Small intestine (tissue), 16 donors: Measurements from ENCODE around the gene FAM90A26. TPM values are rescaled to one million over a fixed set of nuclear protein-coding genes. Genes with fewer than 3 reads are reported as not detected.
"Not testable (repeated sequence)": the region's sequence is repeated elsewhere in the genome, so short reads cannot be mapped to it uniquely, and the experiment has no call there.

ENCODE experiments used
- DNase-seq, 2 donors: peaks; one replicate each; pipeline versions ENCODE4 v3.0.0 to v3.0.0-alpha.2; 2013
- FAIRE-seq: peaks from 2 replicates; lab custom pipeline; 2012; peaks lifted over from hg19 to GRCh38; lab: Jason Lieb, UNC
- H3K27ac ChIP-seq, 3 donors: one replicate each; pipeline ENCODE4 v1.5.1; 2013; ENCODE audit warnings: low read length in 2 of 3, mild to moderate bottlenecking in 2 of 3, control low read depth in 1 of 3, inconsistent platforms in 1 of 3, low read depth in 1 of 3, moderate library complexity in 1 of 3
- H3K27me3 ChIP-seq, 3 donors: one replicate each; pipeline ENCODE4 v1.6.1; 2013; ENCODE audit warnings: low read length in 3 of 3, inconsistent platforms in 1 of 3; ENCODE audit not compliant: control insufficient read depth in 3 of 3, insufficient read depth in 3 of 3
- H3K36me3 ChIP-seq, 3 donors: one replicate each; pipeline ENCODE4 v1.6.1; 2013; ENCODE audit warnings: low read length in 3 of 3, inconsistent platforms in 1 of 3, low read depth in 1 of 3, mild to moderate bottlenecking in 1 of 3, moderate library complexity in 1 of 3; ENCODE audit not compliant: control insufficient read depth in 3 of 3, insufficient read depth in 2 of 3
- H3K4me1 ChIP-seq, 3 donors: one replicate each; pipeline ENCODE4 v1.6.1; 2013; ENCODE audit warnings: low read length in 2 of 3, inconsistent platforms in 1 of 3, low read depth in 1 of 3, mild to moderate bottlenecking in 1 of 3, moderate library complexity in 1 of 3; ENCODE audit not compliant: control insufficient read depth in 3 of 3, insufficient read depth in 2 of 3
- H3K4me3 ChIP-seq, 3 donors: one replicate each; pipeline ENCODE4 v1.5.1; 2013; ENCODE audit warnings: low read length in 3 of 3, control low read depth in 1 of 3, inconsistent platforms in 1 of 3, low read depth in 1 of 3, mild to moderate bottlenecking in 1 of 3, moderate library complexity in 1 of 3
- H3K9me3 ChIP-seq, 2 donors: one replicate each; pipeline ENCODE4 v1.6.1; 2013; ENCODE audit warnings: low read depth in 1 of 2, low read length in 1 of 2; ENCODE audit not compliant: control insufficient read depth in 2 of 2, insufficient read depth in 1 of 2
- WGBS, 3 donors: extraction: QIAGEN DNeasy Blood & Tissue Kit; methylation state at CpG; one replicate each; pipeline ENCODE4 v1.1.7; 2013; 5-methylcytosine and 5-hydroxymethylcytosine counted together
- long read RNA-seq, 10 donors: transcript quantifications; one replicate each; lab custom pipeline, GENCODE V29; 2026
- polyA plus RNA-seq, 4 donors: library from polyadenylated mRNA; stranded (reverse) in 3 of 4; unstranded in 1 of 4; fragments of 200-250 nt in 3 of 4; fragments of 120-200 nt in 1 of 4; gene quantifications; one replicate each; pipeline versions ENCODE4 v1.2.1 to v1.2.3, GENCODE V29; 2013
- donor health status: healthy with polysubstance abuse.
- donor health status: control.
- donor health status: control.
- donor health status: Bipolar disorder and iron deficiency.
- donor health status: healthy.

Gene FAM90A26, protein sequence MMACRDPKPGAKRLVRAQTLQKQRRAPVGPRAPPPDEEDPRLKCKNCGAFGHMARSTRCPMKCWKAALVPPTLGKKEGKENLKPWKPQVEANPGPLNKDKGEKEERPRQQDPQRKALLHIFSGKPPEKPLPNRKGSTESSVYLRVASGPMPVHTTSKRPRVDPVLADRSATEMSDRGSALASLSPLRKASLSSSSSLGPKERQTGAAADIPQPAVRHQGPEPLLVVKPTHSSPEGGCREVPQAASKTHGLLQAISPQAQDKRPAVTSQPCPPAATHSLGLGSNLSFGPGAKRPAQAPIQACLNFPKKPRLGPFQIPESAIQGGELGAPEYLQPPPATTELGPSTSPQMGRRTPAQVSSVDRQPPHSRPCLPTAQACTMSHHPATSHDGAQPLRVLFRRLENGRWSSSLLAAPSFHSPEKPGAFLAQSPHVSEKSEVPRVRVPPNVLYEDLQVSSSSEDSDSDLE
- polyA plus RNA-seq: not detected
- long read RNA-seq, donor 1: 0 reads
- long read RNA-seq, donor 2: 0 reads
- long read RNA-seq, donor 3: 0 reads
- long read RNA-seq, donor 4: 0 reads
- long read RNA-seq, donor 5: 0 reads
- long read RNA-seq, donor 6: 0 reads
- long read RNA-seq, donor 7: 0 reads
- long read RNA-seq, donor 8: 0 reads
- long read RNA-seq, donor 9: 0 reads
- long read RNA-seq, donor 10: 0 reads

DNA sequence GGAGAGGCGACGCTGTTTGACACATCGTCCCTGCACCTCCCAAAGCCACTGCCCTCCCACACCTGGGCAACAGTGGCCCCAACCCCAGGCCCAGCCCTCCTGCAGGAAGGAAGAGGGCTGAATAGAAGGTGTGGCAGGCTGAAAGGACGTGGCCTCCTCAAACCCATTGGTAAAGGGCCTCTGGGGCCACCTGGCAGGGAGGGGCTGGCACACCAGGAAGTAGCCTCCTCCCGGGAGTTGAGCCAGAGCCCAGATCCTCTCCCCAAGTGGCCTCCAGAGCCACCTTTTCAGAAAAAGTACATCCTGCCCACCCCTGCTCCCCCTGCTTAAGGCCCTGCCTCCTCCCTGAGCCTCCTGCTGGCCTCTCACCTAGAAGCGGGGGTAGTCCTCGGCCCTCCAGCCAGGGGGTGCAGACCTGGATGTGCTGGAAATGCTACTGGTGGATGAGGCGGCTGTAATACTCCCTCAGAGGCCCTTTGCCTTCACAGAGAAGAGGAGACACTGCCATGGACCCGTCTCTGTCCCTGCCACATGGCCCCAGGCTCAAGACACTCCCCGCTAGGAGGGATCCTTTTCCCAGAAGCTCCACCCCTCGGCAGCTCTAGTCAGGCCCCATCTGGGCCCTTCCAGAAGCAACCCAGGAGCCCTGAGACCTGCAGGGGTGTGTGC is at the start of gene FAM90A26:
TSS of gene FAM90A26 (plus strand) at position 619 of the 669 bp plus-strand sequence. CDS start 2,764 bp downstream, outside the sequence.
- FAIRE-seq, H3K4me3 ChIP-seq, DNase-seq, H3K36me3 ChIP-seq, H3K27ac ChIP-seq, H3K27me3 ChIP-seq, H3K4me1 ChIP-seq, H3K9me3 ChIP-seq: not testable (repeated sequence)
- whole genome bisulfite sequencing, 3 donors: 30 to 70% methylated on average over 4 to 10 of the region's 11 CpGs; no CpG with 5 or more reads in 1 of the 3 donors

DNA sequence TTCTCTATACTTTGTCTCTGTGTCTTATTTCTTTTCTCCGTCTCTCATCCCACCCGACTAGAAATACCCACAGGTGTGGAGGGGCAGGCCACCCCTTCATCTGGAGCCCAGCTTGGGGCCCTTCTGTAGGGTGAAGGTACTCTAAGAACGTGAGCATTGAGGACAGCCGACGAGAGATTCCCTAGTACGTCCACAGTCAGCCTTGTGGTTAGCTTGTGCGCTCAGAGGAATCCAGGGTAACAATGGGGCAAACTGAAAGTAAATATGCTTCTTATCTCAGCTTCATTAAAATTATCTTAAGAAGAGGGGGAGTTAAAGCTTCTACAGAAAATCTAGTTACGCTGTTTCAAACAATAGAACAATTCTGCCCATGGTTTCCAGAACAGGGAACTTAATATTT is 47.5 kb upstream of the FAM90A26 start:
- not testable (repeated sequence) for H3K4me1 ChIP-seq, H3K4me3 ChIP-seq, H3K9me3 ChIP-seq, H3K36me3 ChIP-seq, H3K27ac ChIP-seq, H3K27me3 ChIP-seq, FAIRE-seq
- 18 to 67% (median 31%) methylated on average over 8 of the region's 8 CpGs for WGBS, 3 donors
- DNase-seq: peak in 1 of 2 donors; percentile 10

DNA sequence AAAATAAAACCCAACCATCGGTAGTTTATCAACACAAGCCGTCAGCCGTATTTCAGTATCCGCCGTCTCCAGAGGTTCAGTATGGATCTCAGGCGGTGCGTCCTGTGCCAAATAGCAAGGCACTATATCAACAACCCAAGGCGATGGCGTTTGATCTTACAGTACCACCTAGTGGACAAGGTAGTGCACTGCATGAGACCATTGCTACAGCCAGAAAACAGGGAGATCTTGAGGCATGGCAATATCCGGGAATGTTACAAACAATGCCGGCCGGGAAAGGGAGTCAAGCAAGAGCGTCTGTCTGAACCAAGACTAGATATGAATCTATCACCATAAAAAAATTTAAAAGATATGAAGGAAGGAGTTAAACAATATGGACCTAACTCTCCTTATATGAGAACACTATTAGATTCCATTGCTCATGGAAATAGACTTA is 46.6 kb upstream of the FAM90A26 start:
- 2 to 5% (median 3%) methylated on average over 13 of the region's 13 CpGs for WGBS, 3 donors
- H3K4me3 ChIP-seq, H3K36me3 ChIP-seq, H3K9me3 ChIP-seq, H3K27me3 ChIP-seq, H3K27ac ChIP-seq, H3K4me1 ChIP-seq, FAIRE-seq: not testable (repeated sequence)
- peak; percentile 51 to 53 for DNase-seq

DNA sequence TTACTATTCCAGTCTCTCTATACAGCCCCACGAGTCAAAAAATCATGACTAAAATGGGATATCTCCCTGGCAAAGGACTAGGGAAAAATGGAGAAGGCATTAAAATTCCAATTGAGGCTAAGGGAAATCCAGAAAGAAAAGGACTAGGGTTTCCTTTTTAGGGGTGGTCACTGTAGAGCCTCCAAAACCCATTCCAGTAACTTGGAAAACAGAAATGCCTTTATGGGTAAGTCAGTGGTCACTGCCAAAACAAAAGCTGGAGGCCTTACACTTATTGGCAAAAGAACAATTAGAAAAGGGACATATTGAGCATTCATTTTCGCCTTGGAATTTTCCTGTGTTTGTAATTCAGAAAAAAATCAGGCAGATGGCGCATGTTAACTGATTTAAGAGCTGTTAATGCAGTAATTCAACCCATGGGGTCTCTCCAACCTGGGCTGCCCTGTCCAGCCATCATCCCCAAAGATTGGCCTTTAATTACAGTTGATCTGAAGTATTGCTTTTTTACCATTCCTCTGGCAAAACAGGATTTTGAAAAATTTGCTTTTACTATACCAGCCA is 44.5 kb upstream of the FAM90A26 start:
- not testable (repeated sequence) for H3K27me3 ChIP-seq, H3K4me3 ChIP-seq, FAIRE-seq, DNase-seq, H3K9me3 ChIP-seq, H3K36me3 ChIP-seq, H3K27ac ChIP-seq, H3K4me1 ChIP-seq
- 67 to 86% (median 71%) methylated on average over 3 of the region's 3 CpGs for WGBS, 3 donors

DNA sequence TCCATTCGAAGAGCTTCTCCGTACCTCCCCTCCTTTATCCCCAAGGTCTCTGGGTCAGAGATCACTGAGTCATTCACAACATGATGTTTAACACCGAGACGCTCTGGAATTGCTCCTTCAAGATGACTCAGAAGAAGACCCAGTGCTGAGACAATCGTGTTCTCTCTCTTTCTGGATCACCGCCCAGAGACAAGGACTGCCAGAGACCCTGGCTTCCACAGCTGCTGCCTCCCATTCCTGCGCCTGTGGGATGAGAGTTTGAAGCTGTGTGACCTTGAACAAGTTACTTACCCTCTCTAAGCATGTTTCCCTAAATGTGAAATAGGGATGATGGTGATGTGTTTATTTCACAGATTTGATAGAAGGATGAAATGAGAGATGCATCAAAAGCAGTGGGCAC is 38.8 kb upstream of the FAM90A26 start:
- not testable (repeated sequence) for H3K27ac ChIP-seq, DNase-seq, H3K9me3 ChIP-seq, H3K36me3 ChIP-seq, FAIRE-seq, H3K4me1 ChIP-seq, H3K27me3 ChIP-seq, H3K4me3 ChIP-seq
- WGBS, 3 donors: 58 to 70% (median 64%) methylated on average over 7 of the region's 7 CpGs

DNA sequence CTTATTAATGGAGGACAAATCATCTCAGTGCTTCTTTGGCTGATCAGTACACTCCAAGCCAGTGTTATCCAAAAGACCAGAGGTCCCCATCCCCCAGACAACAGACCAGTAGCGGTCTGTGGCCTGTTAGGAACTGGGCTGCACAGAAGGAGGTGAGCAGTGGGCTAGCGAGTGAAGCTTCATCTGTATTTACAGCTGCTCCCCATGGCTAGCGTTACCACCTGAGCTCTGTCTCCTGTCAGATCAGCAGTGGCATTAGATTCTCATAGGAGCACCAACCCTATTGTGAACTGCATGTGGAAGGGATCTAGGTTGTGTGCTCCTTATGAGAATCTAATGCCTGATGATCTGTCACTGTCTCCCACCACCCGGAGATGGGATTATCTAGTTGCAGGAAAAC is 37.4 kb upstream of the FAM90A26 start:
- H3K9me3 ChIP-seq, FAIRE-seq, H3K4me3 ChIP-seq, H3K4me1 ChIP-seq, DNase-seq, H3K36me3 ChIP-seq, H3K27ac ChIP-seq, H3K27me3 ChIP-seq: not testable (repeated sequence)
- 88 to 93% (median 88%) methylated on average over 4 of the region's 4 CpGs for WGBS, 3 donors

DNA sequence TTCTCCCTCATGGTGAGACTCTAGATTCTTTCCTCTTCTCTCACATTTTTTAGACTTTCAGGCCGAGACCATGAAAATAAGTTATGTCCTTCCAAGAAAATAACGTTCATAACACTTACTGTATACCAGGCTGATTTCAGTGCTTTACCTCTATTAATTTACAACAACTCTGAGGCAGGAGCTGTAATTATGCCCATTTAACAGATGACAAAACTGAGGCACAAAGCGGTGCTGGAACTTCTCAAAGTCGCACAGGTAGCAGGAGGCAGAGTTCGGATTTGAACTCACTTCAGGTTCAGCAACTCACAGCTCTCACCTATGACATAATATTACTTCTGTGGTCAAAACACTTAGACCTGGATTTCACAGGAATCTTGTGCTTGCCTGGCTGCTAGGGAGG is 36.2 kb upstream of the FAM90A26 start:
- 87 to 94% (median 89%) methylated on average over 5 of the region's 5 CpGs for WGBS, 3 donors

DNA sequence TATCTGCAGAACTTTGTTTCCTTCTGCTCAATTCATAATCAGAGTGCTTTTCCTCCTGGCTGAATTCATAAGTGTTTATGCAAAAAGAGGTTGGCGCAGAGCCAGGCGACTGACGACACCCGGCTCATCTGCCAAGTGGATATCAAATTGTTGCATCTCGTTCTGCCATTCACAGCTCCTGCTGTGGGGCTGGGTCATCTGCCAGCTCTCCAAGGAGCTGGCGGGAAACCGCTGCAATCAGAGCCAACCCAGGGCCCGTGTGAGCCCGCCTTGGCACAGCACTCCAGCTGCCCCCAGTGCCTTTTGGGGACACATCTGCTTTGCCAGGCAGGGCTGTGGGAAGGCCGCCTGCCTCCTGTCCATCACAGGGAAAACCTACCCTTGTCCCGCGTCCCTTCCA is 35.7 kb upstream of the FAM90A26 start:
- peak overlapping the region in 1 of 3 donors; percentile 30 for H3K27ac ChIP-seq
- H3K9me3 ChIP-seq, DNase-seq, H3K4me3 ChIP-seq, H3K27me3 ChIP-seq, H3K36me3 ChIP-seq, H3K4me1 ChIP-seq, FAIRE-seq: not testable (repeated sequence)
- 43 to 71% (median 60%) methylated on average over 12 of the region's 12 CpGs for WGBS, 3 donors

More for the DNA sequence above, 36.2 kb upstream of the FAM90A26 start:
- H3K27ac ChIP-seq, H3K27me3 ChIP-seq, FAIRE-seq, H3K4me1 ChIP-seq, H3K9me3 ChIP-seq, DNase-seq, H3K4me3 ChIP-seq, H3K36me3 ChIP-seq: not testable (repeated sequence)
